ENCODE measurements around the gene CNTN1.

DNA sequence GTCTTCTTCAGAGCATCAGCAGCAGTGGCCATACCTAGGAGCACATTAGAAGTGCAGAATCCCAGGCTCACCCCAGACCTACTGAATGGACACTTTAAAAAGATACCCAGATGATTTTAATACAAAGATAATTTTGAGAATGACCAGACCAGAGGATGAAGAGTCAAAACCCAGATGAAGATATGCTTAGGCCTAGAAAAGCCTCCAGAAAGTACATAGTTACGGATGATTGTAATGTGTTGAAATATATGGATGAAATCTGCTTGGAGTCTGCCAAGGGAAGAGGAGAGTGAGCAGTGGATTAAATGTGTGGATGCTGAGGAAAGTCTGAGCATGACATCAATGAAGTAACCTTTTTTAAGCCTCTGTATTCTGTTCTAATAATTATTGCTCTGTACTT lies 245.7 kb downstream of the CNTN1 start:
- TF ChIP-seq POLR2A (IDR thresholded peaks at IDR 0.05; ENCODE audit: low read length) (no peak), GATA1 (IDR thresholded peaks at IDR 0.05; ENCODE audit: low read depth, low read length) (no peak)
